ENCODE results near the gene SLC25A27.

- TF ChIP-seq CTCF (conservative IDR thresholded peaks at IDR 0.05) = no peak
- no peak for TF ChIP-seq ZFX (IDR thresholded peaks at IDR 0.05)
Observed at GRCh38 chr6:46632053-46632452, 20.7 kb upstream of the SLC25A27 start.
